CD4-positive, CD25-positive, alpha-beta regulatory T cell (primary cell): ENCODE results near the gene VSTM1. TPM values are rescaled to one million over a fixed set of nuclear protein-coding genes. Genes with fewer than 3 reads are reported as not detected.

ENCODE experiments used
- ATAC-seq, 2 donors: fragments of 150-1000 bp; cut with Tn5 transposase; one replicate each; pipeline ENCODE4 v1.10.0; 2021; ENCODE audit warnings: low read depth in 2 of 2, moderate number of reproducible peaks in 2 of 2, moderate library complexity in 1 of 2
- DNase-seq, 3 donors: peaks; one replicate each; pipeline versions ENCODE4 v3.0.0 to v3.0.0-alpha.2; 2012 to 2022; ENCODE audit warnings: mixed read lengths in 1 of 3
- H3K27ac ChIP-seq: one replicate; pipeline ENCODE4 v1.7.0; 2013; ENCODE audit warnings: mild to moderate bottlenecking, low read length; ENCODE audit not compliant: insufficient read depth, poor library complexity, severe bottlenecking
- H3K27me3 ChIP-seq: one replicate; pipeline ENCODE4 v1.7.0; 2013; ENCODE audit warnings: low read length; ENCODE audit not compliant: control insufficient read depth, insufficient read depth
- H3K36me3 ChIP-seq: one replicate; pipeline ENCODE4 v1.7.0; 2013; ENCODE audit warnings: mild to moderate bottlenecking, low read length, moderate library complexity; ENCODE audit not compliant: control insufficient read depth, insufficient read depth
- H3K4me1 ChIP-seq: 2 replicates; pipeline ENCODE4 v1.7.0; 2013; ENCODE audit warnings: mild to moderate bottlenecking, low read length; ENCODE audit not compliant: insufficient read depth, control insufficient read depth, poor library complexity, severe bottlenecking
- H3K4me3 ChIP-seq: one replicate; pipeline ENCODE4 v1.7.0; 2013; ENCODE audit warnings: low read depth, mild to moderate bottlenecking, low read length, moderate library complexity
- H3K9me3 ChIP-seq, 2 experiments: 1 replicate in 1 of 2; 2 replicates in 1 of 2; pipeline ENCODE4 v1.7.0; 2013; ENCODE audit warnings: low read length in 2 of 2, mild to moderate bottlenecking in 1 of 2, moderate library complexity in 1 of 2; ENCODE audit not compliant: control insufficient read depth in 2 of 2
- H3K27ac Mint-ChIP-seq, 3 donors: one replicate each; pipeline ENCODE4 v1.8.0; 2020 to 2022; ENCODE audit warnings: mild to moderate bottlenecking in 3 of 3, mixed read lengths in 3 of 3, moderate library complexity in 2 of 3
- H3K27me3 Mint-ChIP-seq: one replicate; pipeline ENCODE4 v1.8.0; 2022; ENCODE audit warnings: mild to moderate bottlenecking, mixed read lengths
- H3K36me3 Mint-ChIP-seq: one replicate; pipeline ENCODE4 v1.8.0; 2020; ENCODE audit warnings: mixed read lengths
- H3K4me1 Mint-ChIP-seq, 4 donors: one replicate each; pipeline ENCODE4 v1.8.0; 2020 to 2022; ENCODE audit warnings: mixed read lengths in 4 of 4, mild to moderate bottlenecking in 1 of 4
- H3K4me3 Mint-ChIP-seq, 4 donors: one replicate each; pipeline ENCODE4 v1.8.0; 2020 to 2022; ENCODE audit warnings: mild to moderate bottlenecking in 4 of 4, mixed read lengths in 4 of 4, moderate library complexity in 3 of 4
- H3K9me3 Mint-ChIP-seq, 7 donors: one replicate each; pipeline ENCODE4 v1.8.0; 2020 to 2022; ENCODE audit warnings: mixed read lengths in 7 of 7, mild to moderate bottlenecking in 3 of 7, moderate library complexity in 2 of 7
- polyA plus RNA-seq, 4 donors: library from polyadenylated mRNA; unstranded; fragments of 300-500 nt; fragmentation: Illumina TruSeq; gene quantifications; one replicate each; pipeline ENCODE4 v1.2.3, GENCODE V29; 2021
- total RNA-seq: library from RNA; stranded (reverse); gene quantifications from one replicate; pipeline ENCODE4 v1.2.3, GENCODE V29; 2022

VSTM1 gene
- total and polyA plus RNA-seq, 5 donors from 2014 or later: not detected

GRCh38 chr19:54002495-54003315, 61.0 kb downstream of the VSTM1 start:
- no peaks in the 10 kb centered on the region for H3K27me3 Mint-ChIP-seq
- Histone ChIP-seq H3K9me3 (no peaks in the 10 kb centered on the region), H3K4me1 (no peaks in the 10 kb centered on the region)

GRCh38 chr19:54001496-54001895, 62.2 kb downstream of the VSTM1 start:
- H3K9me3 ChIP-seq: no peaks in the 10 kb centered on the region
- DNase-seq (no peak), ATAC-seq (no peak)
- peaks cover 5% of the 10 kb centered on the region for H3K27me3 Mint-ChIP-seq
- no peaks in the 10 kb centered on the region for H3K27me3 ChIP-seq
- H3K27ac ChIP-seq: no peak overlapping the region
- peaks cover 0 to 4% (median 0%) of the 10 kb centered on the region in 7 donors for H3K9me3 Mint-ChIP-seq
- H3K4me3 ChIP-seq: no peak overlapping the region
- no peaks in the 10 kb centered on the region for H3K36me3 ChIP-seq
- H3K27ac Mint-ChIP-seq: no peak overlapping the region
- no peaks in the 10 kb centered on the region for H3K36me3 Mint-ChIP-seq
- no peaks in the 10 kb centered on the region for H3K4me1 Mint-ChIP-seq
- H3K4me1 ChIP-seq: no peaks in the 10 kb centered on the region
- no peak overlapping the region for H3K4me3 Mint-ChIP-seq

More at GRCh38 chr19:54002495-54003315, 61.0 kb downstream of the VSTM1 start:
- Mint-ChIP-seq H3K9me3 (peaks cover 0 to 4% (median 0%) of the 10 kb centered on the region in 7 donors), H3K4me3 (no peak overlapping the region), H3K27ac (no peak overlapping the region), H3K36me3 (no peaks in the 10 kb centered on the region), H3K4me1 (no peaks in the 10 kb centered on the region)
- no peak for DNase-seq
- H3K27ac ChIP-seq: no peak overlapping the region
- no peaks in the 10 kb centered on the region for H3K36me3 ChIP-seq
- H3K4me3 ChIP-seq: no peak overlapping the region
- no peaks in the 10 kb centered on the region for H3K27me3 ChIP-seq
- ATAC-seq: no peak

- DNase-seq (no peak), ATAC-seq (no peak)
- no peak overlapping the region for H3K4me3 ChIP-seq
- no peaks in the 10 kb centered on the region for H3K9me3 ChIP-seq
- Mint-ChIP-seq H3K36me3 (no peaks in the 10 kb centered on the region), H3K27ac (no peak overlapping the region), H3K9me3 (peaks cover 0 to 5% (median 0%) of the 10 kb centered on the region in 7 donors), H3K4me1 (no peaks in the 10 kb centered on the region), H3K27me3 (peaks cover 22% of the 10 kb centered on the region), H3K4me3 (no peak overlapping the region)
- H3K36me3 ChIP-seq: no peaks in the 10 kb centered on the region
- no peaks in the 10 kb centered on the region for H3K27me3 ChIP-seq
- H3K4me1 ChIP-seq: no peaks in the 10 kb centered on the region
- no peak overlapping the region for H3K27ac ChIP-seq
Measured at GRCh38 chr19:53999694-54000093, 64.0 kb downstream of the VSTM1 start.

GRCh38 chr19:53998223-53998622, 65.5 kb downstream of the VSTM1 start:
- peaks cover 3% of the 10 kb centered on the region for H3K27me3 ChIP-seq
- H3K36me3 ChIP-seq: no peaks in the 10 kb centered on the region
- Mint-ChIP-seq H3K4me3 (no peak overlapping the region), H3K27ac (no peak overlapping the region), H3K27me3 (peaks cover 37% of the 10 kb centered on the region), H3K9me3 (peaks cover 0 to 5% (median 0%) of the 10 kb centered on the region in 7 donors), H3K4me1 (no peaks in the 10 kb centered on the region), H3K36me3 (no peaks in the 10 kb centered on the region)
- no peak for DNase-seq
- no peak for ATAC-seq
- H3K9me3 ChIP-seq: no peaks in the 10 kb centered on the region
- no peak overlapping the region for H3K4me3 ChIP-seq
- no peaks in the 10 kb centered on the region for H3K4me1 ChIP-seq
- no peak overlapping the region for H3K27ac ChIP-seq

DNA sequence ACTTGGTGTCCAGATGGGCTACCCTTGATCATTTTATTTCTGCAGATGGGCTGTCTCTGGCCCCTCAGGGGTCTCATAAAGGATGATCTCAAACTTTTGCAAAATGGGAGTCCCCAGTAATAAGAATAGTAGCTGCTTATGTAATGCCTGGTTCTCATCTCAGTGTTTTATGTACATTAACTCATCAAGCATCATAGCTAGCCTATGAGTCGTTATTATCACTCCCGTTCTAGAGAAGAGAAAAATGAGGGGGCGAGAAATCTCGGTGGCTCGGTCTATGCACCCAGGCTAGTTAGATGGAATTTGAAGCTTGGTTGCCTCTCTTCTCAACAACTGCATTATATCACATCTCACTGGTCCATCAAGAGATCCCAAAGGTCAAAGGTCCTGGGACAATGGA, 68.9 kb downstream of the VSTM1 start:
- Histone ChIP-seq H3K4me3 (no peak overlapping the region), H3K36me3 (no peaks in the 10 kb centered on the region), H3K27ac (no peak overlapping the region), H3K9me3 (no peaks in the 10 kb centered on the region), H3K4me1 (no peaks in the 10 kb centered on the region), H3K27me3 (peaks cover 3% of the 10 kb centered on the region)
- peaks cover 45% of the 10 kb centered on the region for H3K27me3 Mint-ChIP-seq
- ATAC-seq: no peak
- no peak for DNase-seq
- no peak overlapping the region for H3K27ac Mint-ChIP-seq
- no peak overlapping the region for H3K4me3 Mint-ChIP-seq
- peaks cover 0 to 5% (median 0%) of the 10 kb centered on the region in 4 donors for H3K4me1 Mint-ChIP-seq
- peaks cover 0 to 2% (median 0%) of the 10 kb centered on the region in 7 donors for H3K9me3 Mint-ChIP-seq
- H3K36me3 Mint-ChIP-seq: no peaks in the 10 kb centered on the region

GRCh38 chr19:53993448-53993847, 70.2 kb downstream of the VSTM1 start:
- Histone ChIP-seq H3K36me3 (no peaks in the 10 kb centered on the region), H3K4me1 (no peaks in the 10 kb centered on the region), H3K4me3 (no peak overlapping the region), H3K27ac (no peak overlapping the region), H3K9me3 (no peaks in the 10 kb centered on the region), H3K27me3 (peaks cover 3% of the 10 kb centered on the region)
- no peak overlapping the region for H3K4me3 Mint-ChIP-seq
- no peak overlapping the region for H3K27ac Mint-ChIP-seq
- H3K4me1 Mint-ChIP-seq: peaks cover 0 to 5% (median 0%) of the 10 kb centered on the region in 4 donors
- peaks cover 45% of the 10 kb centered on the region for H3K27me3 Mint-ChIP-seq
- peaks cover 0 to 2% (median 0%) of the 10 kb centered on the region in 7 donors for H3K9me3 Mint-ChIP-seq
- no peak for DNase-seq
- H3K36me3 Mint-ChIP-seq: no peaks in the 10 kb centered on the region
- no peak for ATAC-seq

DNA sequence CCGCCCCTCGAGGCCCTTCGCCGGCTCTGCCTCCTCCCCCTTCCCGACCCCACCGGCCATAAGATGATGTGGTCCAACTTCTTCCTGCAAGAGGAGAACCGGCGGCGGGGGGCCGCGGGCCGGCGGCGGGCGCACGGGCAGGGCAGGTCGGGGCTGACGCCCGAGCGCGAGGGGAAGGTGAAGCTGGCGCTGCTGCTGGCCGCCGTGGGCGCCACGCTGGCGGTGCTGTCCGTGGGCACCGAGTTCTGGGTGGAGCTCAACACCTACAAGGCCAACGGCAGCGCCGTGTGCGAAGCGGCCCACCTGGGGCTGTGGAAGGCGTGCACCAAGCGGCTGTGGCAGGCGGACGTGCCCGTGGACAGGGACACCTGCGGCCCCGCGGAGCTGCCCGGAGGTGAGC, 70.9 kb downstream of the VSTM1 start:
- H3K4me1 ChIP-seq: no peaks in the 10 kb centered on the region
- no peaks in the 10 kb centered on the region for H3K36me3 ChIP-seq
- no peak overlapping the region for H3K27ac ChIP-seq
- Mint-ChIP-seq H3K4me3 (no peak overlapping the region), H3K9me3 (peaks cover 0 to 2% (median 0%) of the 10 kb centered on the region in 7 donors), H3K27me3 (peaks cover 45% of the 10 kb centered on the region), H3K27ac (no peak overlapping the region), H3K36me3 (no peaks in the 10 kb centered on the region), H3K4me1 (peaks cover 0 to 5% (median 0%) of the 10 kb centered on the region in 4 donors)
- H3K9me3 ChIP-seq: no peaks in the 10 kb centered on the region
- no peak overlapping the region for H3K4me3 ChIP-seq
- ATAC-seq (no peak), DNase-seq (no peak)
- H3K27me3 ChIP-seq: peaks cover 3% of the 10 kb centered on the region

- Mint-ChIP-seq H3K4me3 (peak overlapping the region in 1 of 4 donors; percentile 11), H3K27me3 (peaks cover 45% of the 10 kb centered on the region)
- ATAC-seq: no peak
Measured at GRCh38 chr19:53992211-53992610, 71.5 kb downstream of the VSTM1 start.

More at GRCh38 chr19:53992211-53992610, 71.5 kb downstream of the VSTM1 start:
- H3K4me3 ChIP-seq: no peak overlapping the region
- no peaks in the 10 kb centered on the region for H3K36me3 ChIP-seq
- Mint-ChIP-seq H3K9me3 (peaks cover 0 to 2% (median 0%) of the 10 kb centered on the region in 7 donors), H3K36me3 (no peaks in the 10 kb centered on the region), H3K4me1 (peaks cover 0 to 5% (median 0%) of the 10 kb centered on the region in 4 donors), H3K27ac (no peak overlapping the region)
- no peak for DNase-seq
- H3K4me1 ChIP-seq: no peaks in the 10 kb centered on the region
- no peak overlapping the region for H3K27ac ChIP-seq
- H3K9me3 ChIP-seq: no peaks in the 10 kb centered on the region
- H3K27me3 ChIP-seq: peaks cover 3% of the 10 kb centered on the region
